BJ (cell line): ENCODE results near the gene DACH2. TPM values are rescaled to one million over a fixed set of nuclear protein-coding genes. Genes with fewer than 3 reads are reported as not detected.

Experiments
- CTCF ChIA-PET: fragments of 350-600 bp; formaldehyde crosslinking; extraction: SDS; loops from one replicate; lab custom pipeline; 2021; ENCODE audit warnings: antibody characterized with exemption, inconsistent platforms; lab: Yijun Ruan, JAX
- POLR2A ChIA-PET: fragments of 300-600 bp; sonication (Branson Sonifier 250); formaldehyde crosslinking; extraction: SDS; loops from one replicate; lab custom pipeline; 2021; ENCODE audit warnings: antibody characterized with exemption; lab: Charles Lee
- DNase-seq: peaks from one replicate; pipeline ENCODE4 v3.0.0-alpha.2; 2011; ENCODE audit warnings: low read depth
- H3K27me3 ChIP-seq: 2 replicates; pipeline ENCODE4 v1.6.0; 2011; ENCODE audit warnings: low read length; ENCODE audit not compliant: control insufficient read depth, insufficient read depth
- H3K36me3 ChIP-seq: 2 replicates; pipeline ENCODE4 v1.5.1; 2011; ENCODE audit warnings: low read length; ENCODE audit not compliant: control insufficient read depth, insufficient read depth
- H3K4me3 ChIP-seq: 2 replicates; pipeline ENCODE4 v1.5.1; 2011; ENCODE audit warnings: low read depth, mild to moderate bottlenecking, control low read depth, low read length
- CTCF ChIP-seq: IDR thresholded peaks from 2 replicates; pipeline ENCODE4 v1.5.1; 2011; ENCODE audit warnings: low read depth, mild to moderate bottlenecking, control low read depth, inconsistent platforms, low read length, moderate library complexity; ENCODE audit not compliant: insufficient read depth
- polyA plus RNA-seq: library from polyadenylated mRNA; depleted of rRNA; stranded (reverse); fragments of >200 nt; gene quantifications from 2 replicates; pipeline ENCODE4 v1.2.3, GENCODE V29; 2011

Gene DACH2
- polyA plus RNA-seq, 1 experiment: not detected

- CTCF ChIA-PET: no interaction called here
- POLR2A ChIA-PET: no interaction called here
- Histone ChIP-seq H3K4me3 (no peak overlapping the region), H3K27me3 (no peaks in the 10 kb centered on the region), H3K36me3 (no peaks in the 10 kb centered on the region)
- no peak for TF ChIP-seq CTCF
- DNase-seq: no peak
Measured at GRCh38 chrX:86747091-86747490, 598.8 kb downstream of the DACH2 start.

GRCh38 chrX:86805241-86805640 is 657.0 kb downstream of the DACH2 start:
- H3K36me3 ChIP-seq: no peaks in the 10 kb centered on the region
- no peak for DNase-seq
- TF ChIP-seq CTCF: no peak
- ChIA-PET CTCF (no interaction called here), POLR2A (no interaction called here)
- no peak overlapping the region for H3K4me3 ChIP-seq
- no peaks in the 10 kb centered on the region for H3K27me3 ChIP-seq

- Histone ChIP-seq H3K4me3 (no peak overlapping the region), H3K27me3 (no peaks in the 10 kb centered on the region), H3K36me3 (no peaks in the 10 kb centered on the region)
- no peak for DNase-seq
- POLR2A ChIA-PET: no interaction called here
- TF ChIP-seq CTCF: no peak
- CTCF ChIA-PET: no interaction called here
Measured at GRCh38 chrX:86806786-86807185, 658.5 kb downstream of the DACH2 start.

GRCh38 chrX:86809651-86810050 is 661.4 kb downstream of the DACH2 start:
- TF ChIP-seq CTCF: no peak
- ChIA-PET POLR2A (no interaction called here), CTCF (no interaction called here)
- Histone ChIP-seq H3K4me3 (no peak overlapping the region), H3K27me3 (no peaks in the 10 kb centered on the region), H3K36me3 (no peaks in the 10 kb centered on the region)
- no peak for DNase-seq

GRCh38 chrX:86829786-86830185 is 681.5 kb downstream of the DACH2 start:
- Histone ChIP-seq H3K27me3 (no peaks in the 10 kb centered on the region), H3K36me3 (no peaks in the 10 kb centered on the region), H3K4me3 (no peak overlapping the region)
- no peak for DNase-seq
- TF ChIP-seq CTCF: no peak
- ChIA-PET CTCF (no interaction called here), POLR2A (no interaction called here)
